ENCODE data around the gene TRIM22. TPM values are rescaled to one million over a fixed set of nuclear protein-coding genes. Genes with fewer than 3 reads are reported as not detected.
"Not testable (repeated sequence)": the region's sequence is repeated elsewhere in the genome, so short reads cannot be mapped to it uniquely, and the experiment has no call there.

Gene TRIM22
- total RNA-seq, 2 experiments from 2014 or later = 213 to 221 TPM

DNA sequence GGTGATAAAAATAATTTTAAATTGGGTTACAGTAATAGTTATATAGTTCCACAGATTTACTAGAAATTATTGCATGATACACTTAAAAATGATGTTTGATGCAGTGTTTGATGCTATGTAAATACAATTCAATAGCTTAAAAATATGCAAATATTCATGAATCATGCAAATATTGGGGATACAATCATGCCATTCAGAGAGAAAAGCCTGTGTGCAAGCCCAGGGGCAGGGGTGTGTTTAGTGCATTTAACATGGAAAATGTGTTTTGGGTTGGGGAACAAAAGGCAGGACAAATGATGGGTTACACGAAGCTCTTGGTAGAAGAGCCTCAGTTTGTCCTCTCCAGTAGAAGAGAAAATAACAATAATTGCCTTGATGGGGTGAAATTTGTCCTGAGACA is 6.0 kb downstream of the TRIM22 start:
- no peak overlapping the region for H3K27ac Mint-ChIP-seq
- H3K36me3 Mint-ChIP-seq (ENCODE audit: low read depth) = peaks cover 76% of the 10 kb centered on the region
- H3K27me3 Mint-ChIP-seq = no peaks in the 10 kb centered on the region
- ChIA-PET POLR2A (interaction anchor here (1.7 to 4.2 kb wide), 2 partner anchors 11 to 71 kb away, joined by 4 to 19 read pairs; partner anchors contain the start of genes TRIM34 and TRIM5), CTCF (no interaction called here)
- no peaks in the 10 kb centered on the region for H3K9me3 Mint-ChIP-seq
- peaks cover 30% of the 10 kb centered on the region for H3K4me1 Mint-ChIP-seq
- H3K4me3 Mint-ChIP-seq = no peak overlapping the region
- no peak for DNase-seq

DNA sequence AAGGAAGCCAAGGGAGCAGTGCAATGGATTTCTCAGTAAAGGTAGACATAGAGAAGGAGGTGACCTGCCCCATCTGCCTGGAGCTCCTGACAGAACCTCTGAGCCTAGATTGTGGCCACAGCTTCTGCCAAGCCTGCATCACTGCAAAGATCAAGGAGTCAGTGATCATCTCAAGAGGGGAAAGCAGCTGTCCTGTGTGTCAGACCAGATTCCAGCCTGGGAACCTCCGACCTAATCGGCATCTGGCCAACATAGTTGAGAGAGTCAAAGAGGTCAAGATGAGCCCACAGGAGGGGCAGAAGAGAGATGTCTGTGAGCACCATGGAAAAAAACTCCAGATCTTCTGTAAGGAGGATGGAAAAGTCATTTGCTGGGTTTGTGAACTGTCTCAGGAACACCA is 6.6 kb downstream of the TRIM22 start:
- POLR2A ChIA-PET = interaction anchor here (1.7 to 4.2 kb wide), 2 partner anchors 12 to 72 kb away, joined by 4 to 19 read pairs; partner anchors contain the start of genes TRIM34 and TRIM5
- CTCF ChIA-PET = no interaction called here
- no peak for DNase-seq

DNA sequence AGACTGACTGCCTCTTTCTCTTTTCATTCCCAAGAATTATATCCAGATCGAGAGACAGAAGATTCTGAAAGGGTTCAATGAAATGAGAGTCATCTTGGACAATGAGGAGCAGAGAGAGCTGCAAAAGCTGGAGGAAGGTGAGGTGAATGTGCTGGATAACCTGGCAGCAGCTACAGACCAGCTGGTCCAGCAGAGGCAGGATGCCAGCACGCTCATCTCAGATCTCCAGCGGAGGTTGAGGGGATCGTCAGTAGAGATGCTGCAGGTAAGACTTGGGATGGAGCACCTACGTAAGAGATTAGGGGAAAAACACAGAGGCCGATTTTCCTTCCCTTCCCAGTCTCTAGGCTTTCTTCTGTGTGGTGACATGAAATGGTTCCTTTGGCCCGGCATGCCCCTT is 8.7 kb downstream of the TRIM22 start:
- POLR2A ChIA-PET = interaction anchor here (4.2 kb wide), 1 partner anchor 14 kb away, joined by 19 read pairs; the partner anchor contains the start of gene TRIM5
- no peaks in the 10 kb centered on the region for H3K9me3 Mint-ChIP-seq
- no peak overlapping the region for H3K27ac Mint-ChIP-seq
- H3K36me3 Mint-ChIP-seq (ENCODE audit: low read depth) = peaks cover 76% of the 10 kb centered on the region
- CTCF ChIA-PET = no interaction called here
- DNase-seq = no peak
- no peaks in the 10 kb centered on the region for H3K27me3 Mint-ChIP-seq
- H3K4me3 Mint-ChIP-seq = no peak overlapping the region
- H3K4me1 Mint-ChIP-seq = peaks cover 31% of the 10 kb centered on the region

More for the DNA sequence above, 6.6 kb downstream of the TRIM22 start:
- Mint-ChIP-seq H3K36me3 (ENCODE audit: low read depth) (peaks cover 76% of the 10 kb centered on the region), H3K4me3 (no peak overlapping the region), H3K27ac (no peak overlapping the region), H3K27me3 (no peaks in the 10 kb centered on the region), H3K9me3 (no peaks in the 10 kb centered on the region), H3K4me1 (peaks cover 34% of the 10 kb centered on the region)

DNA sequence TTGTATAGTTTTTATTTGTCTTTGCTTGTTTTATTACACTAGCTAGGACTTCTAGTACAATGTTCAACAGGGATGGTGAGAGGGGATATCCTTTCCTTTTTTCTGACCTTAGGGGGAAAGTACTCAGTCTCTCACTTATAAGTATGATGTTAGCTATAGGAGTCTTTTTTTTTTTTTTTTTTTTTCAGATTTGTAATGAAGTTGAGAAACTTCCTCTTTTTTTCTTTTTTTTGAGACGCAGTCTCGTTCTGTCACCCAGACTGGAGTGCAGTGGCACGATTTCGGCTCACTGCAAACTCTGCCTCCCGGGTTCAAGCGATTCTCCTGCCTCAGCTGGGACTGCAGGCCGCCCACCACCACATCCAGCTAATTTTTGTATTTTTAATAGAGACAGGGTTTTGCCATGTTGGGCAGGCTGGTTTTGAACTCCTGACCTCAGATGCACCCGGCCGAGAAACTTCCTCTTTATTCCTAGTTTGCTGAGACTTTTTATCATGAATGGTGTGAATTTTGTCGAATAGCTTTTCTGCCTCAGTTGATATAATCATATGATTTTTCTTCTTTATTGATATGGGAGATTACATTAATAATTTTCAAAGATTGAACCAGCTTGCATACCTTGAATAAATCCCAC is 10.9 kb downstream of the TRIM22 start:
- no peak overlapping the region for H3K27ac Mint-ChIP-seq
- H3K9me3 Mint-ChIP-seq = no peaks in the 10 kb centered on the region
- no peaks in the 10 kb centered on the region for H3K27me3 Mint-ChIP-seq
- peaks cover 77% of the 10 kb centered on the region for H3K36me3 Mint-ChIP-seq (ENCODE audit: low read depth)
- CTCF ChIA-PET = interaction anchor here (1.7 to 2.3 kb wide), 2 partner anchors 11 to 13 kb away, joined by 5 to 6 read pairs; no protein-coding TSS in a partner anchor
- POLR2A ChIA-PET = interaction anchor here (1.3 to 1.6 kb wide), 4 partner anchors 11 to 22 kb away, joined by 3 to 8 read pairs (median 4); partner anchors contain the start of genes TRIM22 and TRIM5
- H3K4me3 Mint-ChIP-seq = no peak overlapping the region
- H3K4me1 Mint-ChIP-seq = peaks cover 24% of the 10 kb centered on the region
- no peak for DNase-seq

DNA sequence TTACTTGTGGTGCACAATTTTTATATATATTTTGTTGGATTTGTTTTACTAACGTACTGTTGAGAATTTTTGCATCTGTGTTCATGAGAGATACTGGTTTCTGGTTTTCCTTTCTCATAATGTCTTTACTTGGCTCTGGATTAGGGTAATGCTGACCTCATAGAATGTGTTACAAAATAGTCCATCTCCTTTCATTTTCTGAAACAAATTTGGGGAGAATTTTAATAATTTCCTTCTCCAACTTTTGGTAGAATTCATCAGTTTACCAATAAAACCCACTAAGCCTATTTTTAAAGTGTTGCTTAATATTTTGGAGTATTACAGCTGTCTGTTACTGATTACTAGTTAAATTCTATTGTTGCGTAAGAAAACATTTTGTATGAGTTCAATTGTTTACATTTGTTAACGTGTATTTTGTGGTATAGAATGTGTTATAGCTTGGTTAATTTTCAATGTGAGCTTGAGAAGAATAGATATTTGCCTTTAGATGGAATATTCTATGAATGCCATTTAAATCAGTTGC is 11.5 kb downstream of the TRIM22 start:
- Mint-ChIP-seq H3K4me3 (no peak overlapping the region), H3K36me3 (ENCODE audit: low read depth) (peaks cover 79% of the 10 kb centered on the region), H3K4me1 (peaks cover 23% of the 10 kb centered on the region), H3K9me3 (no peaks in the 10 kb centered on the region), H3K27ac (no peak overlapping the region), H3K27me3 (no peaks in the 10 kb centered on the region)
- no peak for DNase-seq
- POLR2A ChIA-PET = interaction anchor here (1.0 to 1.6 kb wide), 5 partner anchors 10 to 23 kb away, joined by 3 to 8 read pairs (median 4); partner anchors contain the start of genes TRIM22 and TRIM5
- CTCF ChIA-PET = interaction anchor here (1.7 to 2.3 kb wide), 2 partner anchors 10 to 12 kb away, joined by 5 to 6 read pairs; no protein-coding TSS in a partner anchor

DNA sequence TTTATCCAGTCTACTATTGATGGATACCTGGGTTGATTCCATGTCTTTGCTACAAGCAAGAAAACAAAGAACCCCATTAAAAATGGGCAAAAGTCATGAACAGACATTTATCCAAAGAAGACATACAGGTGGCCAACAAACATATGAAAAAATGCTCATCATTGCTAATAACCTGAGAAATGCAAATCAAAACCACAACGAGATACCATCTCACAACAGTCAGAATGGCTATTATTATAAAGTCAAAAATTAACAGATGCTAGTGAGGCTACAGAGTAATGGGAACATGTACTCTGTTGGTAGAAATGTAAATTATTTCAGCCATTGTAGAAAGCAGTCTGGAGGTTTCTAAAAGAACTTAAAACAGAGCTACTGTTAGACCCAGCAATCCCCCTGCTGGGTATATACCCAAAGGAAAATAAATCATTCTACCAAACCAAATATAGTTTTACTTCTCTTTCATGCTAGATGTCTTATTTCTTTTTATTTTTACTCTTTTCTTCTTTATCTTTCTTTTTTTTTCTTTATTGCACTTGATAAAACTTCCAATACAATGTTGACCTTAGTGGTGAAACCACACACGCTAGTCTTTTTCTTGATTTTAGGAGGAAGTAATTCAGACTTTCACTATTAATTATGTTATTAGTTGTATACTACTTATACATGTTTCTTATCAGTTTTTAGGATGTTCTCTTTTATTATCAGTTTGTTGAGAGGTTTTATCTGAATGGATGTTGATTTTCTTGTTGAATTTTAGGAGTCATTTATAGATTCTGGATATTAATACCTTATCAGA is 14.3 kb downstream of the TRIM22 start:
- POLR2A ChIA-PET = no interaction called here
- peaks cover 75% of the 10 kb centered on the region for H3K36me3 Mint-ChIP-seq (ENCODE audit: low read depth)
- CTCF ChIA-PET = interaction anchor here (1.0 kb wide), 1 partner anchor 101 kb away, joined by 3 read pairs; no protein-coding TSS in a partner anchor
- no peaks in the 10 kb centered on the region for H3K9me3 Mint-ChIP-seq
- no peak overlapping the region for H3K4me3 Mint-ChIP-seq
- DNase-seq = no peak
- no peaks in the 10 kb centered on the region for H3K27me3 Mint-ChIP-seq
- H3K4me1 Mint-ChIP-seq = peaks cover 26% of the 10 kb centered on the region
- H3K27ac Mint-ChIP-seq = no peak overlapping the region

DNA sequence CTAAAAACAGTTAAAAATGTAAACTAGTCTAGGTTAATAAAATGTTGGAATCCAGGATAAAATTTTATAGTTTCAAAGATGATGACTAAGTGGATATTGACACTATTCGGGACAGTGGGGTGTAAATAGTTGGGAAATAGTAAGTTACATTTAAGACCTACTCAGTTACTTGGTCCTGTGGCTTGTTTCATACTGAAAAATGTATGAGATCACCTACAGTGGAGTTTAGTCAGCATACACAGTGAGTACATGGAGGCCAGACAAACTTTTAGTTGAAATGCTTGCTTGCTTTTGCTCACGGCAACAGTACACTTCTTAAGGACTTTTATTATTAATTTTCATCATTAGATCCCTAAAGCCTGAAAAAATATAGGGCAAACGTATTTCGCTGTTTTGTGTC is 16.1 kb downstream of the TRIM22 start:
- Mint-ChIP-seq H3K4me3 (no peak overlapping the region), H3K27me3 (no peaks in the 10 kb centered on the region), H3K27ac (no peak overlapping the region), H3K4me1 (peaks cover 25% of the 10 kb centered on the region), H3K36me3 (ENCODE audit: low read depth) (peaks cover 73% of the 10 kb centered on the region), H3K9me3 (no peaks in the 10 kb centered on the region)
- DNase-seq = no peak
- ChIA-PET CTCF (interaction anchor here (1.1 kb wide), 1 partner anchor 20 kb away, joined by 3 read pairs; no protein-coding TSS in a partner anchor), POLR2A (interaction anchor here (1.1 kb wide), 1 partner anchor 16 kb away, joined by 3 read pairs; the partner anchor contains the start of gene TRIM22)

DNA sequence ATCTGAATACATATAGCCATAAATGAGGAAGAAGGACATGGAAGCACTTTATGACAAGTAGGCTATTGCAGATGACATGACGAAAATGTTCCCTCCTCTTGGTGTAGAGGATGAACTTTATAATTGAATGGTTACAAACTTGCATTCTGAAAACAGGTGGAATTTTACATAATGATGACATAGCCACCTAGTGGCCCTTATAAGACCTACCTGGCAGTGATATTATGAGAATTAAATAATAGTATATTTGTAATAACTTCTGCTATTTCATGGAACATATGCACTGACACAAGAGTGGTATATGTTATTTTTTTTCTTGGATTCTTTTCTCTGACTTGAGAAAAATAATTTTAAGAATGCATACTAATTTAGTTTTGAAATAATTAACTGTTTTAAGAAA is 22.9 kb downstream of the TRIM22 start:
- Mint-ChIP-seq H3K4me1 (peaks cover 4% of the 10 kb centered on the region), H3K27ac (no peak overlapping the region), H3K27me3 (no peaks in the 10 kb centered on the region), H3K36me3 (ENCODE audit: low read depth) (peaks cover 31% of the 10 kb centered on the region), H3K9me3 (peaks cover 2% of the 10 kb centered on the region), H3K4me3 (no peak overlapping the region)
- ChIA-PET POLR2A (interaction anchor here (0.8 to 2.7 kb wide), 3 partner anchors 13 to 28 kb away, joined by 3 to 7 read pairs (median 3); partner anchors contain the start of gene TRIM22), CTCF (interaction anchor here (1.1 to 2.4 kb wide), 3 partner anchors 11 to 112 kb away, joined by 4 to 9 read pairs (median 6); partner anchors contain the start of gene TRIM5)
- no peak for DNase-seq

DNA sequence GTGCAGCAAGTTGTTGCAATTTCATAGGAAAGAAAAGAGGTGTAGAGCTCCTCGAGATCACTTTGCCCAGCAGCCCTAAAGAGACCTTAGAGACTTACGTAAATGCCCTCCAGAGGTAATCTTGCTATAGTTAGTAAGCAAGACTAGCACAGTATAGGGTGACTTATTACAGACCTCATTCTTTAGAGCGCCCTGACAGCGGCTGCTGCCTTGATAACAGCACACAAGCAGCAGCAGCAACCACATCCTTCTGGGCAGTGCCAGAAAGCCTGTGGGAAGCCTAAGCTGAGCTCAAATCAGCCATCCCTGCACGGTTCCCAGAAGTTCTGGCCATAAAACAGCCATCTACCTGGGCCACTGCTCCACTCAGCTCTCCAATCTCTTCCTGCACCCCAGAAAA is 24.1 kb downstream of the TRIM22 start:
- CTCF ChIA-PET = interaction anchor here (1.1 to 2.4 kb wide), 3 partner anchors 12 to 113 kb away, joined by 4 to 9 read pairs (median 5); partner anchors contain the start of gene TRIM5
- no peaks in the 10 kb centered on the region for H3K27me3 Mint-ChIP-seq
- H3K4me3 Mint-ChIP-seq = no peak overlapping the region
- peaks cover 2% of the 10 kb centered on the region for H3K9me3 Mint-ChIP-seq
- peaks cover 23% of the 10 kb centered on the region for H3K36me3 Mint-ChIP-seq (ENCODE audit: low read depth)
- POLR2A ChIA-PET = interaction anchor here (2.7 kb wide), 1 partner anchor 24 kb away, joined by 7 read pairs; the partner anchor contains the start of gene TRIM22
- no peaks in the 10 kb centered on the region for H3K4me1 Mint-ChIP-seq
- no peak for DNase-seq
- H3K27ac Mint-ChIP-seq = no peak overlapping the region

DNA sequence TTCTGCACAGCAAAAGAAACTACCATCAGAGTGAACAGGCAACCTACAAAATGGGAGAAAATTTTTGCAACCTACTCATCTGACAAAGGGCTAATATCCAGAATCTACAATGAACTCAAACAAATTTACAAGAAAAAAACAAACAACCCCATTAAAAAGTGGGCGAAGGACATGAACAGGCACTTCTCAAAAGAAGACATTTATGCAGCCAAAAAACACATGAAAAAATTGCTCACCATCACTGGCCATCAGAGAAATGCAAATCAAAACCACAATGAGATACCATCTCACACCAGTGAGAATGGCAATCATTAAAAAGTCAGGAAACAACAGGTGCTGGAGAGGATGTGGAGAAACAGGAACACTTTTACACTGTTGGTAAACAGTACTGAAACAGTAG is 26.9 kb downstream of the TRIM22 start:
- CTCF ChIA-PET; H3K4me1 Mint-ChIP-seq; H3K4me3 Mint-ChIP-seq; H3K27me3 Mint-ChIP-seq; POLR2A ChIA-PET; DNase-seq; H3K9me3 Mint-ChIP-seq; H3K27ac Mint-ChIP-seq; H3K36me3 Mint-ChIP-seq (ENCODE audit: low read depth): not testable (repeated sequence)

DNA sequence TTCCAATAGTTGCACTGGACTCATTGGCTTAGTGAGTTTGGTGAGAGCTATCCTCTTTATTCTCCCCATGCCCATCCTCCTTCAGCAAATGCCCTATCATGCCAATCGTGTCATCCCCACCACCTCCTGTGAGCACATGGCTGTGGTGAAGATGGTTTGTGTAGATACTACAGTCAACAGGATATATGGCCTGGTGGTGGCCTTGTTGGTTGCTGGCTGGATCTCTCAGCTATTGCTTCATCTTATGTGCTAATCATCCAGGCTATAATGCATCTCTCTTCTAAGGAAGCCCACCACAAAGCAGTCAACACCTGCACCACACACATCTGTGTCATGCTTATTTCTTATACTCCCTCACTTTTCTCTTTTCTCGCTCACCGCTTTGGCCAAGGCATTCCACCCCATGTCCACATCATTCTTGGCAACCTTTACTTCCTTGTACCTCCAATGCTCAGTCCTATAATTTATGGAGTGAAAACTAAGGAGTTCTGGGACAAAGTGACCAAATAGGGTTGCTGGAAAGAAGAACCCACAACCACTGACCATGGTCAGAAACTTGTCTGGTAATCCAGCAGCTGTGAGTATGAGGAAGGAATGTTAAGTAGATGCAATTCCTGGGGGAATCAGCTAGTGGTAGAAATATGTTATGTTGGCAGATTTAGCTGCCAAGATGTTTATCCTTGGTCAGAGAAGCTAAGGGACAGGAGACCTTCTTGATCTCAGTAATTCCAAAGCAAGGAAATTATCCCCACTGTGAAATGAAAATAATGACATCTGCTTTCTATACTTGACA is 30.3 kb downstream of the TRIM22 start:
- POLR2A ChIA-PET = no interaction called here
- no peak for DNase-seq
- H3K9me3 Mint-ChIP-seq = peaks cover 2% of the 10 kb centered on the region
- no peaks in the 10 kb centered on the region for H3K27me3 Mint-ChIP-seq
- H3K4me1 Mint-ChIP-seq = peaks cover 4% of the 10 kb centered on the region
- no peaks in the 10 kb centered on the region for H3K36me3 Mint-ChIP-seq (ENCODE audit: low read depth)
- CTCF ChIA-PET = interaction anchor here (0.9 kb wide), 1 partner anchor 120 kb away, joined by 4 read pairs; no protein-coding TSS in a partner anchor
- no peak overlapping the region for H3K4me3 Mint-ChIP-seq
- H3K27ac Mint-ChIP-seq = no peak overlapping the region

DNA sequence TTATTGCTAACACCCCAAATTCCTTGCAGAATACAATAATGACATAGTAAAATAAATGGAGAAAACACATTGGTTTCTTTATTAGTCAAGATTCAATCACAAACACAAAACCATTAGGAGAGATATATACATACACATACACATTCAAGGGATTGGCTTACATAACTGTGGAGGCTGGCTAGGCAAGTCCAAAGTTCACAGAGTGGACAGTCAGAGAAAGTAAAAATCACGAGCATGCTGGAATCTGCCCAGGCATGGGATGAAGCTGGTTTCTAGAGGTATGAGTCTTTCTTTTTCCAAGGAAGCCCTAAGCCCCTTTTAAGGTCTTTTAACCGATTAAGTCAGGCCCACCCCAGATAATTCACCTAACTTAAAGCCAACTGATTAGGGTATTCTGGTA is 33.0 kb downstream of the TRIM22 start:
- CTCF ChIA-PET = no interaction called here
- H3K27me3 Mint-ChIP-seq = no peaks in the 10 kb centered on the region
- H3K4me1 Mint-ChIP-seq = peaks cover 4% of the 10 kb centered on the region
- H3K27ac Mint-ChIP-seq = no peak overlapping the region
- no peaks in the 10 kb centered on the region for H3K9me3 Mint-ChIP-seq
- no peak for DNase-seq
- H3K4me3 Mint-ChIP-seq = no peak overlapping the region
- POLR2A ChIA-PET = no interaction called here
- H3K36me3 Mint-ChIP-seq (ENCODE audit: low read depth) = no peaks in the 10 kb centered on the region

All from activated CD4-positive, alpha-beta memory T cell treated with anti-CD3 and anti-CD28 coated beads, Interleukin-2, amount 10 ng/mL, durations not matched to agents 7 days and 5 days (primary cell).